ENCODE results near the gene R3HCC1L.

Gene R3HCC1L

DNA sequence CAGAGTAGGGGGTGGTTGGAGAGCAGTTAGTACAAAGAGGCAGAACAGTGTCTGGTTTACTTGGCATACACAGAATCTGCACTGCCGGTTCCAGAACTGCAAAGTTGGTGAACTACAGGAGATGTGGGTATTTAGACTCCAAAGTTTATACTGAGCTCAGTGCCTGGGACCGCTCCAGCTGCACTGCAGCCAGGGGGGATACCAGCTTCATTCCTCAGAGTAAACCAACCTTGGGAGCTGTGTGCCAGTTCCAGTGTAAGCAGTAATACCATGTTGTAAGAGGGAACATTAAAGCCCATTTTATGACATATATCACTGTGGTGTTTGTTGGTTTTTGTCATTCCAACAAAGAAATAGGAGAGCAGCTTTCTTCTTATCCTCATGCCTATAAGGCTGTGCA, 110.1 kb downstream of the R3HCC1L start:
- DNase-seq (ENCODE audit: insufficient read length) = no peak
- FAIRE-seq = no peak
- TF ChIP-seq TAF1 (IDR thresholded peaks at IDR 0.05; ENCODE audit: borderline replicate concordance, low read depth, low read length) = no peak
- TF ChIP-seq POLR2A (IDR thresholded peaks at IDR 0.05; ENCODE audit: low read depth, low read length) = no peak
- TF ChIP-seq POLR2AphosphoS5 (IDR thresholded peaks at IDR 0.05; ENCODE audit: low read depth, low read length) = no peak

DNA sequence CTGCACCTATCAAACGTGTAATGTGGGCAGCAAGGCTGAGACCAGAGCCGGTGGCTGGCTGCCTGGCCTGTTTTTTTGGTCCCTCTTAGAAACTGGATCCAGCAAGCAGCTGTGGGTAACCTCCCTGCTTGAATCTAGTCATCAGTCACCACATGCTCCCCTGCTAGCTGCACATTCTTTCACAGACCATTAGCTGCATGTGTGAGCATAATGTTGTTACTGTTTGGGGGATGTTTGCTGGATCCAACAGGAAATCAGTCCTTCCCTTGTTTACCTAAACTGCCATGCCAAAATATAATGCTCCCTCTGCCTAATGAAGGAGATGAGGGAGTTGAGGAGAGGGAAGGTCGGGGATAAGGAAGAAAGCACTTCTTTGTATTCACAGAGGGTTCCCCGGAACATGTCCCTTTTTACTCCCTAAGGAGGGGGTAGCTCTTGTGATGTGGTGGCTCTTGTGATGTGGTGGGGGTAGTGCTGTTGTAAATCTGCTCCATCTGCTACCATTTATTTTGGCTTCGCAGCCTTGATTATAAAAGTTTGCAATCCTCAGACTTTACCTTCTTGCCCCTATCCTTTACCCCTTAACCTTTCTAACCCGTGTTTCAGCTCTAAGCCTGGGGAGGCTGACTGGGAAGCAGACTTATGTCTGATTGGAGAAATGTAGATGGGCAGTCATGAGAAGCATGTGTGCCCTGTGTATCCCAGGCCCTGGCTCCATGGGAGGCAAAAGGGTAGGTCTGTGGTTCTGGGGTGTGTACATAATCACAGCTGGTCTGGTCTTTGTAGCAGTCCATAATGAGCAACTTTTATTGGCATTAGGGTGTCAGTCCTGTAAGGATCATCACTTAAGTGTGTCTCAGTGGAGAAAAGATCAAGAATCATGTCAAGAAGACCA, 112.7 kb downstream of the R3HCC1L start:
- FAIRE-seq = no peak

DNA sequence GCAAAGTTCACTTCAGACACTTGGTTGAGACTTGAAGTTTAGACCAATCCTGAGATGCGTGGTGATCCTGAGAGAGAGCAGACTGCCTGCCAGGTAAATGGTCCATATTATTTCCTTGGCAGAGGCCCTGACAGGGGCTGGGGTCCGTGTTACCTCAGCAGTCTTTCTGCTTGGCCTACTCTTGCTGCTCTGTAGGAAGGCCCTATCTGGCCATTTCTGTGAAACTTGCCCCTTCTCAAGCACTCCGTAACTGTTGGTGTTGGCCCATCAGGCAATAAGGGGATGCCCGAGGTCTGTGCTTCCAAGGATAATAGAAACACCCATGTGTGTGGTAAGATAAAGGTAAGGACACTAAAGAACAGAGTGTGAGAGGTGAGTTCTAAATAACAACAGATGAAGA, 113.6 kb downstream of the R3HCC1L start:
- TF ChIP-seq POLR2A (IDR thresholded peaks at IDR 0.05; ENCODE audit: low read depth, low read length) = no peak
- TF ChIP-seq POLR2AphosphoS5 (IDR thresholded peaks at IDR 0.05; ENCODE audit: low read depth, low read length) = no peak
- no peak for TF ChIP-seq TAF1 (IDR thresholded peaks at IDR 0.05; ENCODE audit: borderline replicate concordance, low read depth, low read length)
- DNase-seq (ENCODE audit: insufficient read length) = no peak
- no peak for FAIRE-seq

More for the DNA sequence above, 112.7 kb downstream of the R3HCC1L start:
- TF ChIP-seq POLR2AphosphoS5 (IDR thresholded peaks at IDR 0.05; ENCODE audit: low read depth, low read length) (no peak), TAF1 (IDR thresholded peaks at IDR 0.05; ENCODE audit: borderline replicate concordance, low read depth, low read length) (no peak), POLR2A (IDR thresholded peaks at IDR 0.05; ENCODE audit: low read depth, low read length) (no peak)
- DNase-seq (ENCODE audit: insufficient read length) = no peak

DNA sequence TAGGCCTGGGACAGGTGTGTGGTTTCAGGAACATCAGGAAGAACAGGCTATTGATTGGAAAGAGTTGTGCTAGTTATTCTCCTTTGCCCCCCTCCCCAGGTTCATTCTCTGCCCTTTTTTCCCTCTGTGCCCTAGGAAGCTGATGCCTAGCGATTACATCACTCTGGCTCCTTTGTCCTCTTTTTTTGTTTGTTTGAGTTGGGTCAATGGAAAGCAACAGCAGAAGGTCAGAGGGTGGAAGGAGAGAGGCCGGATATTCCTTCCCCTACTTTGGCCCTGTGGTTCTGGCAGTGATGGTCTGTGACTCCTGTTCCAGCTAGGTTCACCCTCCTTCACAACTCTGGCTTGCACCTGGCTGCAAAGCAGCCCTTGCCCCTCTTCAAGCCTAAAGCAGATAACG, 114.7 kb downstream of the R3HCC1L start:
- DNase-seq (ENCODE audit: insufficient read length) (no peak), FAIRE-seq (no peak)
- TF ChIP-seq POLR2AphosphoS5 (IDR thresholded peaks at IDR 0.05; ENCODE audit: low read depth, low read length) (no peak), POLR2A (IDR thresholded peaks at IDR 0.05; ENCODE audit: low read depth, low read length) (no peak), TAF1 (IDR thresholded peaks at IDR 0.05; ENCODE audit: borderline replicate concordance, low read depth, low read length) (no peak)

DNA sequence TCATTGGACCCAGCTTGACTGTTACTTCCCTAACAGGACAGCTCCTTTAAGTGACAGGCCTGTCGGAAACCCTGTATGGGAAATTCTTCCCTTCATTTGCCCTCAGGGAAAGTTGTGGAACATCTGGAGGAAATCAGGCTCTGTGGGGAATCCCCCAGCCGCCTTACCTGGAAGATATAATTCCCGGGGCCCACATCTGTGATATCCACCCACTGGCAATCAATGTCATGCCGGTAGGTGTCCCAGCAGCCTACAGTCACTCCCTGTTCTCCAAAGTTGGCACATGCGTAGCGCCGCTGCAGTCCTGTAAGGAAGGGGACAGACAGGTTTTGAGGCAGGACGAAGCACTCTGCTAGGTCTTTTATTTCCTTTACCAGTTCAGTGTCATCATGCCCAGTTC, 116.9 kb downstream of the R3HCC1L start:
- no peak for DNase-seq (ENCODE audit: insufficient read length)
- no peak for FAIRE-seq

DNA sequence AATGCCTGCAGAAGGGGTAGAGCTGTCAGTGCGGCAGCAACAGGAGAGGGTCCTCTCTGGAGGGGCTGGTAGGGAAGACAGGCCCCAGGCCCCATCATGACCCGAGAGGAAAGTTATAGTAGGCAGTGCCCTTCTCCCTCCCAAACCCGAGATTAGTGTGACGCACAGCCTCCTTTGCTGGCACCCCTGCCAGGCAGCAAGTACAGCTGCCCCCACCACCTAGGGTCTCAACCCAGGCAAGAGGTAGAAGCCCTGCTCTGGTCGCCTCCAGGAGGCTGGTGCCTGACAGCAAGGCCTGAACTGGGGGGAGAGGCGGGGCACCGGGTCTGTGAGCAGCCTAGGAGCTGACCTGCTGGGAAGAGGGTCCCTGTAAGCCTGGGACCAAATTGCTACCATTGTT, 118.0 kb downstream of the R3HCC1L start:
- DNase-seq (ENCODE audit: insufficient read length) (no peak), FAIRE-seq (no peak)
- TF ChIP-seq TAF1 (IDR thresholded peaks at IDR 0.05; ENCODE audit: borderline replicate concordance, low read depth, low read length) (no peak), POLR2A (IDR thresholded peaks at IDR 0.05; ENCODE audit: low read depth, low read length) (no peak), POLR2AphosphoS5 (IDR thresholded peaks at IDR 0.05; ENCODE audit: low read depth, low read length) (no peak)

More for the DNA sequence above, 116.9 kb downstream of the R3HCC1L start:
- no peak for TF ChIP-seq POLR2AphosphoS5 (IDR thresholded peaks at IDR 0.05; ENCODE audit: low read depth, low read length)
- TF ChIP-seq POLR2A (IDR thresholded peaks at IDR 0.05; ENCODE audit: low read depth, low read length) = no peak
- TF ChIP-seq TAF1 (IDR thresholded peaks at IDR 0.05; ENCODE audit: borderline replicate concordance, low read depth, low read length) = no peak

DNA sequence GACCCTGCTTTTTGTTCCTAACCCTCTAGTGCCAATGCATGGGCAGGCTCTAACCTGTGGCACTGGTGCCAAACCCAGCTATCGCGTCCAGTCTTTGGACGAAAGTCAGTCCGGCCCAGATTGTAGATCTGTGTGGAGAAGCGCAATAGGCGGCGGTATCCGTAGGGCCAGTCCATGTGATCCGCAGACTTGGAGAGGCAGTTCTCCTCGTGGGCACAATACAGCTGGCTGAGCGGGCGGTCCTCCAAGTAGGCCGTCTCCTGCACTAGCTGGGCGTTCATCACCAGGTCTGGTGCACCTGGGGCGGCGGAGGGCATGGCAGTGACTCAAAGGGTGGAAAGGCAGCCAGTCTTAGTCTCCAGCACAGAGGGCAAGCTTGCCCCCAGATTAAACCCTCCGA, 119.0 kb downstream of the R3HCC1L start:
- DNase-seq (ENCODE audit: insufficient read length) (no peak), FAIRE-seq (no peak)
- no peak for TF ChIP-seq POLR2A (IDR thresholded peaks at IDR 0.05; ENCODE audit: low read depth, low read length)
- TF ChIP-seq POLR2AphosphoS5 (IDR thresholded peaks at IDR 0.05; ENCODE audit: low read depth, low read length) = no peak
- TF ChIP-seq TAF1 (IDR thresholded peaks at IDR 0.05; ENCODE audit: borderline replicate concordance, low read depth, low read length) = no peak

DNA sequence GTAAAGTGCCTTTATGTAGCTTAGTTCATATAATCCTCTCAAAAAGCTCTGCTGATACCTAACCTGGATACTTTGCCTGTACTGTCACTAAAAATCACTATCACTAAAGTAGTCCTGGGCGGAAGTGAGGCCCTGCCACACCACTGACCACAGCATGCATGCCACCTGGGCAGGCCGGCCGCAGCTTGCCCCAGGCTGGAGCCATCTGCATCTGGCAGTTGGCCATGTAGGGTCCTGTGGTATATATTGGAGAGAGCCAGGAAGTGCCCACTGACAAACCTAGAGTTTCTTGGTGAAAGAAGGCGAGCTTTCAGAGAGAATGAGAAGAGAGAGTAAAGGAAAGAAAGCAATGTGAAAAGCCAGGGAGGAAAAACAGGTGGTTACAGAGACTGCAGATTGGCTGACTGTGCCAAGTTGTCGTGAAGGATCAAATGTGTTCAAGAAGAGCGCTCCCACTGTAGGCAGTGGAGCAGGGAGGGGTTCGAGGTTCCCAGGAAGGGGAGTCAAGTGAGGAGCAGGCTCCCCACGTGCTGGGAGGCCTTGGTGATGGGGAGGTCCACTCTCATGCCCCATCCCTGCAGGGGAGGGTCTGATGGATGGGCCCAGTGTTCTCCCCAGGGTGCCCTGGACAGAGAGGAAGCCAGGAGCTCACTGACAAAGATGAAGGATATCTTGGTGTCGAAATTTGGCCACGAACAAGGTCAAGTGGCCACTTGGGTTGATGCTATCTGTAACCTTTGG, 119.9 kb downstream of the R3HCC1L start:
- FAIRE-seq = no peak
- TF ChIP-seq POLR2A (IDR thresholded peaks at IDR 0.05; ENCODE audit: low read depth, low read length) = no peak
- no peak for TF ChIP-seq TAF1 (IDR thresholded peaks at IDR 0.05; ENCODE audit: borderline replicate concordance, low read depth, low read length)
- TF ChIP-seq POLR2AphosphoS5 (IDR thresholded peaks at IDR 0.05; ENCODE audit: low read depth, low read length) = no peak
- no peak for DNase-seq (ENCODE audit: insufficient read length)

DNA sequence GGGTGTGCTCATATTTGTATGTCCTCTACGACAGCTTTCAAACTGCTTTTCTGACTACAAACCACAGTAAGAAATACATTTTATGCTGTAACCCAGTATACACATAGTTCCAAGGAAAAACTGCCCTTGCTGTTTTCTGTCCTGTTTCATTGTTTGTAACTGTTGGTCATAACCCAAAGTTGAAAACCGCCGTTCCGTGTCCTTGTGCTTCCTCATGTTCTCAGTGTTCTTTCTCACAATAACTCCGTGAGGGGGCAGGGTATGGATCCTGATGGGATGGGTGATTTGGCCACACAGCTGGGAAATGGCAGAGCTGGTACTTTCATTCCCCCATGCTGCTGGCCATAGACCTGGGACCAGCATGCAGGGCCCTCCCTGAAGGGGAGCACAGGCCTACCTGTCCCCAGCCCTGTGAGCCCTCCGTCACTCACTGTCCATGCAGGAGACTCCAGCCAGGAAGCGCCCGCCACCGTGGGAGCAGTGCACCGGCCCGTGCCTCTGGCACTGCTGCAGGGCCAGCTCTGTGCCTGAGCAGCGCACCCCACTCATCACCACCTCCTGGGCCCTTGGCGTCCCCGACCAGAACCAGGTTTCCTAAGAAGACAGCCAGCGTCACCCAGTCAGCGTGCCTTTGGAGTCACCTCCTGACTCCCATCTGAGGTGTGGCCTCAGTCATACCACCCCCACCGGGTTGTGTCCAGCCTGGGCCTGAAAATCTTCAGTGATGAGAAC, 120.9 kb downstream of the R3HCC1L start:
- DNase-seq (ENCODE audit: insufficient read length) (no peak), FAIRE-seq (no peak)
- TF ChIP-seq POLR2AphosphoS5 (IDR thresholded peaks at IDR 0.05; ENCODE audit: low read depth, low read length) (no peak), POLR2A (IDR thresholded peaks at IDR 0.05; ENCODE audit: low read depth, low read length) (no peak), TAF1 (IDR thresholded peaks at IDR 0.05; ENCODE audit: borderline replicate concordance, low read depth, low read length) (no peak)

DNA sequence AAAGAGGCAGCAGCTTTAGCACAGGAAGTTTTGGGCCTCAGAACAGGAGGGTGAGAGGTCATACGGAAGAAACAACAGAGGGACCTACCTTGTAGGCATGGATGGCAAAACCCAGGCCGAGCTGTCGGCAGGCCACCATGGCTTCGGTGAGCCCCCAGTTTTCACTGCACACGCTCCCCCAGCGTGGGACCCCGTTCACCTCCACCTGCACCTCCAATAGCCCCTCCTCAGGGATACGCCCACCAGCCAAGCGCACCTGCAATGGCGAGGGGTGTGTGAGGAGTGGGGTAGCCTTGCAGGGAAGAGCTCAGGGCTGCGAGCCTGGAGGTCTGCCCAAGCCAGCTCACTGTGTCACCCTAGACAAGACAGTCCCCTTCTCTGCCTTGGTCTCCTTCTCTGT, 122.2 kb downstream of the R3HCC1L start:
- no peak for DNase-seq (ENCODE audit: insufficient read length)
- no peak for FAIRE-seq
- TF ChIP-seq TAF1 (IDR thresholded peaks at IDR 0.05; ENCODE audit: borderline replicate concordance, low read depth, low read length) (no peak), POLR2AphosphoS5 (IDR thresholded peaks at IDR 0.05; ENCODE audit: low read depth, low read length) (no peak), POLR2A (IDR thresholded peaks at IDR 0.05; ENCODE audit: low read depth, low read length) (no peak)

DNA sequence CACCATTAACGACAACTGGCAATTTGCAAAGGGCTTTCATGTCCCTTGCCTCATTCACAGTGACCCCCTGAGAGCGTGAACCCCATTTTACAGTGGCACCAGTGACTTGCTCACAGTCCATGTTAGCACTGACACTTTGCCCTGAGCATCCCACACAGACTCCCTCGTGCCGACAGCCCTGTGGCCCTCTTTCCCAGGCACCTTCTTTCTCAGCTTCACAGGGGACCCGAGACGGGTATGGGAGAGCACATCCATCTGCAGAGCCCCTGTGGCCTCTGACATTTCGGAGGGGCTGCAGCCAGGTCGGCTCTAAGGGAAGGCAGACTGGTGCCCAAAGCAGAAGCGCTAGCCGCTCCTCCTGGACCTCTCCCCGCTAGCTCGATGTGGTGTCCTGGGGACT, 122.7 kb downstream of the R3HCC1L start:
- TF ChIP-seq TAF1 (IDR thresholded peaks at IDR 0.05; ENCODE audit: borderline replicate concordance, low read depth, low read length) (no peak), POLR2AphosphoS5 (IDR thresholded peaks at IDR 0.05; ENCODE audit: low read depth, low read length) (no peak), POLR2A (IDR thresholded peaks at IDR 0.05; ENCODE audit: low read depth, low read length) (no peak)
- no peak for DNase-seq (ENCODE audit: insufficient read length)
- FAIRE-seq = no peak
